ENCODE data around the gene RPS18.
"Not testable (repeated sequence)": the region's sequence is repeated elsewhere in the genome, so short reads cannot be mapped to it uniquely, and the experiment has no call there.

Gene RPS18

DNA sequence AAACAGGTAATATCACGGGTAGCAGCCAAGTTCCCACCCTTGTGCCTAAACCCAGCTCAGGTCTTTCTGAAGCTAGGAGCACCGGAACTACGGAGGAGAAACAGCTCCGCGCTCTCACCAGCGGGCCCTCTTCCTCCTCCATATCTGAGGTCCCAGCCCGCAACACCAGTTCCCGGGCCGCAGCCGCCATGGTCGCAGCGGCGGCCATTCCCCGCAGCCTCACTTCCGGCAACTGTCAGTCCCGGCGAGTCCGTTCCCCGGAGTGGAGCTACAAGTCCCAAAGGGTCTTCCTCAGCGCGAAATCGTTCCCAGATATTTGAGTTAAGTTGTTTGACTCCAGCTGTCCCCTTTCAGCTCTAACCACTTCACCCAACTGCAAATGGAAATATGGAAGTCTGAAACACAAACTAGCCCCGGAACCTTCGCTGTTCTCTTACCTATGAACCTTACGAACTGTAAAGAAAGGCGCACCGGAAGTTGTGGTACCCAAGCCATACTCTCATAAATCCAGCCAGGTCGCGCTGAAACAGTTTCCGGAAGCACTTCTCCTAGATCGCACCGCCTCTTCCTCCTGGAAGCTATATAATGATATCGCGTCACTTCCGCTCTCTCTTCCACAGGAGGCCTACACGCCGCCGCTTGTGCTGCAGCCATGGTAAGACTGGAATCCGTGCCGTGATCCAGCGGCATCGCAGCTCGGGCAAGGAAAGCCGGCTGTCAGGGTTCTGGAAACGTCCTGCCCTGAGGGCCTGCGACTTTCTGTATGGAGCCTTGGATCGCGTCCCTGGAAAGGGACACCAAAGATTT is at the start of gene RPS18, which contains the start of gene VPS52:
TSS of gene RPS18 (plus strand) at position 608 of the 807 bp plus-strand sequence. CDS start at position 653, 45 bp downstream.
TSS of gene VPS52 (minus strand) at position 409 of the 807 bp plus-strand sequence. CDS start at position 208, 201 bp downstream.
- peak; percentile 91 for DNase-seq (ENCODE audit: extremely low read depth, insufficient read length)
- Histone ChIP-seq H3K36me3 (ENCODE audit: control insufficient read depth, insufficient read depth, low read length) (peaks cover 29% of the 10 kb centered on the region), H3K27me3 (replicated peaks; ENCODE audit: control insufficient read depth, insufficient read depth, low read length) (no peaks in the 10 kb centered on the region), H3K4me3 (replicated peaks; ENCODE audit: low read depth, low read length) (peak within 1 kb of the TSS; percentile 67)
- no peak for TF ChIP-seq CTCF (IDR thresholded peaks at IDR 0.05; ENCODE audit: insufficient read depth, low read length, poor library complexity, severe bottlenecking)

- H3K27me3 ChIP-seq (replicated peaks; ENCODE audit: control insufficient read depth, insufficient read depth, low read length); H3K36me3 ChIP-seq (ENCODE audit: control insufficient read depth, insufficient read depth, low read length); H3K4me3 ChIP-seq (replicated peaks; ENCODE audit: low read depth, low read length); DNase-seq (ENCODE audit: extremely low read depth, insufficient read length): not testable (repeated sequence)
Observed at GRCh38 chr6:33226503-33227120, 45.3 kb upstream of the RPS18 start.

- no peak for TF ChIP-seq CTCF (IDR thresholded peaks at IDR 0.05; ENCODE audit: insufficient read depth, low read length, poor library complexity, severe bottlenecking)
- Histone ChIP-seq H3K36me3 (ENCODE audit: control insufficient read depth, insufficient read depth, low read length) (no peaks in the 10 kb centered on the region), H3K27me3 (replicated peaks; ENCODE audit: control insufficient read depth, insufficient read depth, low read length) (no peaks in the 10 kb centered on the region; the same call in 1 of the 2 replicates), H3K4me3 (replicated peaks; ENCODE audit: low read depth, low read length) (no peak overlapping the region)
- no peak for DNase-seq (ENCODE audit: extremely low read depth, insufficient read length)
Observed at GRCh38 chr6:33235221-33235634, 36.6 kb upstream of the RPS18 start.

- TF ChIP-seq CTCF (IDR thresholded peaks at IDR 0.05; ENCODE audit: insufficient read depth, low read length, poor library complexity, severe bottlenecking), result no peak
- Histone ChIP-seq H3K4me3 (replicated peaks; ENCODE audit: low read depth, low read length) (no peak overlapping the region), H3K36me3 (ENCODE audit: control insufficient read depth, insufficient read depth, low read length) (no peaks in the 10 kb centered on the region), H3K27me3 (replicated peaks; ENCODE audit: control insufficient read depth, insufficient read depth, low read length) (no peaks in the 10 kb centered on the region; the same call in 1 of the 2 replicates)
- DNase-seq (ENCODE audit: extremely low read depth, insufficient read length), result no peak
Observed at GRCh38 chr6:33236328-33236727, 35.5 kb upstream of the RPS18 start.

- H3K36me3 ChIP-seq (ENCODE audit: control insufficient read depth, insufficient read depth, low read length), result no peaks in the 10 kb centered on the region
- H3K27me3 ChIP-seq (replicated peaks; ENCODE audit: control insufficient read depth, insufficient read depth, low read length), result no peaks in the 10 kb centered on the region; the same call in 1 of the 2 replicates
- H3K4me3 ChIP-seq (replicated peaks; ENCODE audit: low read depth, low read length), result no peak overlapping the region
- no peak for DNase-seq (ENCODE audit: extremely low read depth, insufficient read length)
- TF ChIP-seq CTCF (IDR thresholded peaks at IDR 0.05; ENCODE audit: insufficient read depth, low read length, poor library complexity, severe bottlenecking), result no peak
Observed at GRCh38 chr6:33236852-33237251, 35.0 kb upstream of the RPS18 start.

DNA sequence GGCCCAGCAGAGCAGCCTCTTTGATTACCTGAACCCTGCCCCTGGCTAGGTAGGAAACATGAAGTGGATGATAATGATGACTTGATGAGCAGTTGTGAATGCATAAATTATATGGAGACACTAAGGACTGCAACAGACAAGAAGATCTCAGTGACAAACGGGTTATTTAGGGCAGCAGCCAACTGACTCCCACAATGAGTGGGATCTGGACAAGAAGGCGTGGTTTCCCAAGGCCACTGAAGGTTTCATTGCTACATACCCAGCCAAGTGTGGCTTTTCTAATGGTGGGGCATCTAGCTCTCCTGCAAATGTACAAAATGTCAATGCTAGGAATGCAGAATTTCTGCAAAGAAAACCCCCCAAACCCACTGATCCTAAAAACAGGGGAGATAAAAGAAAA is 34.1 kb upstream of the RPS18 start:
- Histone ChIP-seq H3K36me3 (ENCODE audit: control insufficient read depth, insufficient read depth, low read length) (no peaks in the 10 kb centered on the region), H3K4me3 (replicated peaks; ENCODE audit: low read depth, low read length) (no peak overlapping the region), H3K27me3 (replicated peaks; ENCODE audit: control insufficient read depth, insufficient read depth, low read length) (no peaks in the 10 kb centered on the region; the same call in 1 of the 2 replicates)
- no peak for TF ChIP-seq CTCF (IDR thresholded peaks at IDR 0.05; ENCODE audit: insufficient read depth, low read length, poor library complexity, severe bottlenecking)
- DNase-seq (ENCODE audit: extremely low read depth, insufficient read length), result no peak
